ENCODE measurements around the gene ENOX1. TPM values are rescaled to one million over a fixed set of nuclear protein-coding genes. Genes with fewer than 3 reads are reported as not detected.

The ENOX1 gene
- total RNA-seq, 2 experiments from 2014 or later: 0.09 TPM

- no peak overlapping the region for H3K27ac Mint-ChIP-seq
- ATAC-seq: no peak
- CTCF ChIA-PET: no interaction called here
- peaks cover 13% of the 10 kb centered on the region for H3K27me3 Mint-ChIP-seq
- TF ChIP-seq, protein P1, sequence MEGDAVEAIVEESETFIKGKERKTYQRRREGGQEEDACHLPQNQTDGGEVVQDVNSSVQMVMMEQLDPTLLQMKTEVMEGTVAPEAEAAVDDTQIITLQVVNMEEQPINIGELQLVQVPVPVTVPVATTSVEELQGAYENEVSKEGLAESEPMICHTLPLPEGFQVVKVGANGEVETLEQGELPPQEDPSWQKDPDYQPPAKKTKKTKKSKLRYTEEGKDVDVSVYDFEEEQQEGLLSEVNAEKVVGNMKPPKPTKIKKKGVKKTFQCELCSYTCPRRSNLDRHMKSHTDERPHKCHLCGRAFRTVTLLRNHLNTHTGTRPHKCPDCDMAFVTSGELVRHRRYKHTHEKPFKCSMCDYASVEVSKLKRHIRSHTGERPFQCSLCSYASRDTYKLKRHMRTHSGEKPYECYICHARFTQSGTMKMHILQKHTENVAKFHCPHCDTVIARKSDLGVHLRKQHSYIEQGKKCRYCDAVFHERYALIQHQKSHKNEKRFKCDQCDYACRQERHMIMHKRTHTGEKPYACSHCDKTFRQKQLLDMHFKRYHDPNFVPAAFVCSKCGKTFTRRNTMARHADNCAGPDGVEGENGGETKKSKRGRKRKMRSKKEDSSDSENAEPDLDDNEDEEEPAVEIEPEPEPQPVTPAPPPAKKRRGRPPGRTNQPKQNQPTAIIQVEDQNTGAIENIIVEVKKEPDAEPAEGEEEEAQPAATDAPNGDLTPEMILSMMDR (IDR thresholded peaks at IDR 0.05): no peak
- H3K4me3 Mint-ChIP-seq: no peak overlapping the region
- intact Hi-C loops (cut with micrococcal nuclease): no loop called here
- no peaks in the 10 kb centered on the region for H3K36me3 Mint-ChIP-seq (ENCODE audit: low read depth)
- H3K9me3 Mint-ChIP-seq: no peaks in the 10 kb centered on the region
- POLR2A ChIA-PET: no interaction called here
- no peak for DNase-seq
- no peaks in the 10 kb centered on the region for H3K4me1 Mint-ChIP-seq (ENCODE audit: low read depth)
Observed at GRCh38 chr13:43402380-43402779, 384.4 kb downstream of the ENOX1 start.

- ChIA-PET CTCF (no interaction called here), POLR2A (no interaction called here)
- no peaks in the 10 kb centered on the region for H3K4me1 Mint-ChIP-seq (ENCODE audit: low read depth)
- intact Hi-C loops (cut with micrococcal nuclease): no loop called here
- no peaks in the 10 kb centered on the region for H3K36me3 Mint-ChIP-seq (ENCODE audit: low read depth)
- H3K27ac Mint-ChIP-seq: no peak overlapping the region
- H3K4me3 Mint-ChIP-seq: no peak overlapping the region
- TF ChIP-seq, protein P1 (IDR thresholded peaks at IDR 0.05): no peak
- H3K27me3 Mint-ChIP-seq: peaks cover 12% of the 10 kb centered on the region
- ATAC-seq: no peak
- no peak for DNase-seq
- H3K9me3 Mint-ChIP-seq: no peaks in the 10 kb centered on the region
Observed at GRCh38 chr13:43401361-43401760, 385.4 kb downstream of the ENOX1 start.

DNA sequence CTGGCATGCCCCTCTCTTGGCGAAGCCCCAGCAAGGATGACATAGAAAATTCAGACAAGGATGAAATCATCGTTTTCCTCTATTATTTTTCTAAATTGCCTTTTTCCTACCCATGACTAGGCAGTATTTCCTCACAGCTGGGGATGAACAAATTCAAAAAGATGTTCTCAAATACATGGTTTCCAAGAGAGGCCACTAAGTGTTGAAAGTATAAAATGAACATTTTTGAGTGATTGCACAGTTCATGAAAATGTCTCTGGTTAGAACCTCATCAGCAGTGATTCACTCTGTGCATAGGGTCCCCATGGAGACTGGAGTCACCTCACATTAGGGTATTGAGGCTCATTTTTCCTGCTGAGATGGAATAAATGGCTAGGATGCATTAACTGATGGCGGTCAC lies 389.7 kb downstream of the ENOX1 start:
- TF ChIP-seq, protein P1 (IDR thresholded peaks at IDR 0.05): no peak
- H3K36me3 Mint-ChIP-seq (ENCODE audit: low read depth): no peaks in the 10 kb centered on the region
- DNase-seq (no peak), ATAC-seq (no peak)
- H3K27me3 Mint-ChIP-seq: peaks cover 9% of the 10 kb centered on the region
- no peaks in the 10 kb centered on the region for H3K4me1 Mint-ChIP-seq (ENCODE audit: low read depth)
- POLR2A ChIA-PET: no interaction called here
- intact Hi-C loops (cut with micrococcal nuclease): no loop called here
- no peak overlapping the region for H3K4me3 Mint-ChIP-seq
- H3K9me3 Mint-ChIP-seq: no peaks in the 10 kb centered on the region
- CTCF ChIA-PET: no interaction called here
- no peak overlapping the region for H3K27ac Mint-ChIP-seq

GRCh38 chr13:43391036-43391435 lies 395.7 kb downstream of the ENOX1 start:
- TF ChIP-seq, protein P1 (IDR thresholded peaks at IDR 0.05): no peak
- ChIA-PET POLR2A (no interaction called here), CTCF (no interaction called here)
- Mint-ChIP-seq H3K27me3 (no peaks in the 10 kb centered on the region), H3K36me3 (ENCODE audit: low read depth) (no peaks in the 10 kb centered on the region), H3K9me3 (no peaks in the 10 kb centered on the region), H3K4me3 (no peak overlapping the region), H3K4me1 (ENCODE audit: low read depth) (no peaks in the 10 kb centered on the region), H3K27ac (no peak overlapping the region)
- intact Hi-C loops (cut with micrococcal nuclease): no loop called here
- DNase-seq: no peak
- no peak for ATAC-seq

DNA sequence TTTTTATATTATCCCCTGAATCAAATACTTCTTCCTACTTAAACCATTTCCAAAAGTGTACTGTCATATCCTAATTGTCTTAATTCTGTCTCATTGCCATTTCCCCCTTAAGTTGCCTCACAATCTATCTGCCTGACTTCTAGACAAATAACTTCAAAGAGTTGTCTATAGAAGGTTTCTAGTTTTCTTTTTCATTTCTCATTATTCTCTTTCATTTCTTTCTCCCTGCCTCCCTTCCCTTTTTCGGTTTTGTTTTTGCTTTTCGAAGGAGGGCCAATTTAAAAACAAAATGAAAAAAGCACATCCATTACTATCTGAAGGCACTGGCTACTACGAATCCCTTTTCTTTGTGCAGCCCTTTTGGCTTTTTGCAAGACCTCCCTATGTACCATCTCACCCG lies 396.2 kb downstream of the ENOX1 start:
- TF ChIP-seq, protein P1 (IDR thresholded peaks at IDR 0.05): no peak
- intact Hi-C loops (cut with micrococcal nuclease): no loop called here
- no peaks in the 10 kb centered on the region for H3K36me3 Mint-ChIP-seq (ENCODE audit: low read depth)
- no peak for ATAC-seq
- H3K4me3 Mint-ChIP-seq: no peak overlapping the region
- H3K27me3 Mint-ChIP-seq: no peaks in the 10 kb centered on the region
- ChIA-PET POLR2A (no interaction called here), CTCF (no interaction called here)
- no peaks in the 10 kb centered on the region for H3K4me1 Mint-ChIP-seq (ENCODE audit: low read depth)
- DNase-seq: no peak
- H3K27ac Mint-ChIP-seq: no peak overlapping the region
- H3K9me3 Mint-ChIP-seq: no peaks in the 10 kb centered on the region
